Fibroblast of pulmonary artery (primary cell): ENCODE results near the gene OR2H1.
"Not testable (repeated sequence)": the region's sequence is repeated elsewhere in the genome, so short reads cannot be mapped to it uniquely, and the experiment has no call there.

ENCODE experiments used
- DNase-seq: peaks from one replicate; pipeline ENCODE4 v3.0.0-alpha.2; 2010; ENCODE audit warnings: low read depth
- H3K4me3 ChIP-seq: replicated peaks from 2 replicates; pipeline ENCODE4 v1.5.1; 2011; ENCODE audit warnings: low read depth, mild to moderate bottlenecking, control low read depth, low read length, moderate library complexity
- TF ChIP-seq, protein P1 (sequence below): IDR thresholded peaks from 2 replicates; pipeline ENCODE4 v1.5.1; 2011; ENCODE audit warnings: mild to moderate bottlenecking, control low read depth, low read length, inconsistent platforms; ENCODE audit errors: missing control alignments

The OR2H1 gene

DNA sequence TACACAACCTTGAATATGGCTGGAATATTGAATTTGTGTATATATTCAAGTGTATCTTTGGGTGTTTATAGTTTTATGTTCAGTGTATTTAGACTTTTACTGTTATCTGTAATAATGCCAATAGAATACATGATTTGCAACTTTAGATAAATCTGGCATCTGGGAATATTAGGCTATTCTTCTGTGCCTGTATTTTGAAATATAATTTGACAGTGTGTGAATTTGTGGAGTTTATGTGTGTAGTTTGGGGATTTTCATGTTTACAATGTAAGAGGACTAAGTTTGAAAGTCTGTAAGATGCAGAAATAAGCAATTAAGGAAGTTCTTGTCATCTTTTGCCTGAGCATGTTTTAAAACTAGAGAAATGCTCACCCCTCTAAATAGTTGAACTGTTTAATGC is 17.9 kb upstream of the OR2H1 start, which contains the start of gene OR10C1:
OR10C1 (plus strand) TSS at position 301 of the 400 bp plus-strand sequence. CDS start 710 bp downstream, outside the sequence.
- no peak for DNase-seq
- TF ChIP-seq, protein P1, sequence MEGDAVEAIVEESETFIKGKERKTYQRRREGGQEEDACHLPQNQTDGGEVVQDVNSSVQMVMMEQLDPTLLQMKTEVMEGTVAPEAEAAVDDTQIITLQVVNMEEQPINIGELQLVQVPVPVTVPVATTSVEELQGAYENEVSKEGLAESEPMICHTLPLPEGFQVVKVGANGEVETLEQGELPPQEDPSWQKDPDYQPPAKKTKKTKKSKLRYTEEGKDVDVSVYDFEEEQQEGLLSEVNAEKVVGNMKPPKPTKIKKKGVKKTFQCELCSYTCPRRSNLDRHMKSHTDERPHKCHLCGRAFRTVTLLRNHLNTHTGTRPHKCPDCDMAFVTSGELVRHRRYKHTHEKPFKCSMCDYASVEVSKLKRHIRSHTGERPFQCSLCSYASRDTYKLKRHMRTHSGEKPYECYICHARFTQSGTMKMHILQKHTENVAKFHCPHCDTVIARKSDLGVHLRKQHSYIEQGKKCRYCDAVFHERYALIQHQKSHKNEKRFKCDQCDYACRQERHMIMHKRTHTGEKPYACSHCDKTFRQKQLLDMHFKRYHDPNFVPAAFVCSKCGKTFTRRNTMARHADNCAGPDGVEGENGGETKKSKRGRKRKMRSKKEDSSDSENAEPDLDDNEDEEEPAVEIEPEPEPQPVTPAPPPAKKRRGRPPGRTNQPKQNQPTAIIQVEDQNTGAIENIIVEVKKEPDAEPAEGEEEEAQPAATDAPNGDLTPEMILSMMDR, result no peak
- H3K4me3 ChIP-seq, result no peak within 1 kb of the TSS

DNA sequence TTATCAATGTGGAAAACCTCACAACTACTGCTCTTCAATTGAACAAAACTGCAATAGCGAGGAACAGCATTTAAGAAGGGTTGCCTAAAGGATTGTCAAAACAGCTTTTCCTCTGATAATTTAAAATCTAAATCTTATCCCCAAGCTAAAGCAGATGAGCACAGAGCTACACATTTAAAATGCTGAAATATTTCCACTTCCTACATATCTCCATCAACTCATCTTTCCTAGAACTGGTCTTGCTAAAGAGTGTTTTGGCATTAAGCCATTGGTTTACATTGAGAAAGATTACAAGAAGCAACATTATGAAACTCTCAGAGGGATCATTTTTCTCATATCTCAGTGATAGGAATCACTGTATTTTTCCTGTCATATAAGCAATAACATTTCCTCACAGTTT is 14.2 kb upstream of the OR2H1 start:
- no peak for DNase-seq
- no peak overlapping the region for H3K4me3 ChIP-seq
- TF ChIP-seq, protein P1, result no peak

DNA sequence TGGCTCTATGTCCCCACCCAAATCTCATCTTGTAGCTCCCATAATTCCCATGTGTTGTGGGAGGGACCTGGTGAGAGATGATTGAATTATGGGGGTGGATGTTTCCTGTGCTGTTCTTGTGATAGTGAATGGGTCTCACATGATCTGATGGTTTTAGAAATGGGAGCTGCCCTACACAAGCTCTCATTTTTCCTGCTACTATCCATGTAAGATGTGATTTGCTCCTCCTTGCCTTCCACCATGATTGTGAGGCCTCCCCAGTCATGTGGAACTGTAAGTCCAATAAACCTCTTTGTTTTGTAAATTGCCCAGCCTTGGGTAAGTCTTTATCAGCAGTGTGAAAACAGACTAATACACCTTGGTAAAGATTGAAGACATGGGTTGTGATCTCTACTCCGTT is 12.9 kb upstream of the OR2H1 start:
- H3K4me3 ChIP-seq, DNase-seq: not testable (repeated sequence)

DNA sequence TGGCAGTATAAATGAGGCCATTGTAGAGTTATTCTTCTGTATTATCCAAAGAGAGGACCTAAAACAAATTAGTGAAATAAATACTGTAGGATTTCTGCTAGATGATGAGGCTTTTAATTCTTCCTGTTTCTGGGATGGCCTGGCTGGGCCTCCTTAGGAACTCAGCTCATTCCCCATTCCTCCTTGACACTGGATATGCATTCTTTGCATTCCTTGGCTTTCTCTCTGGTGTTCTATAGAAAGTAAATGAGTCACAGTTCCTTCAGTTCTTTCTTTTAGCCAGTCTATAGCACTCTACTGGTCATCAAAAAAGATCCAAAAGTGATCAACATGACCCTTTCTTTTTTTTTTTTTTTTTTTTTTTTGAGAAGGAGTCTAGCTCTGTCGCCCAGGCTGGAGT is 9.3 kb upstream of the OR2H1 start:
- DNase-seq, result no peak
- TF ChIP-seq, protein P1, result no peak
- no peak overlapping the region for H3K4me3 ChIP-seq

DNA sequence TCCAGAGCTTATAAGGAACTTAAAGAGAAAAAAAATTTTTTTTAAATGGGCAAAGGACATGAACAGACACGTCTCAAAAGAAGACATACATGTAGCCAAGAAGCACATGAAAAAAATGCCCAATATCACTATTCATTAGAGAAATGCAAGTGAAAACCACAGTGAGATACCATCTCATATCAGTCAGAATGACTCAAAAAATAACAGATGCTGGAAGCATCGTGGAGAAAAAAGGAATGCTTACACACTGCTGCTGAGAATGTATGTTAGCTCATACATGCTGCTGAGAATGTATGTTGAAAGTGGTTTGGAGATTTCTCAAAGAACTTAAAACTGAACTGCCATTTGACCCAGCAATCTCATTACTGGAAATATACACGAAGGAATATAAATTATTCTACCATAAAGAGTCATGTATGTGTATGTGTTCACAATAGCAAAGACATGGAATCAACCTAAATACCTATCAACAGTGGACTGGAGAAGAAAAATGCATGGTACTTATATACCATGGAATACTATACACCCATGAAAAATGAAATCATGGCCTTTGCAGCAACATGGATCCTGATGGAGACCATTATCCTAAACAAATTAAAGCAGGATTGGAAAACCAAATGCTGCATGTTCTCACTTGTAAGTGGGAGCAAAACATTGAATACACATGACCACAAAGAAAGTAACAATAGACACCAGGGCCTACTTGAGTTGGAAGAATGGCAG is 5.3 kb upstream of the OR2H1 start:
- TF ChIP-seq, protein P1, result no peak
- no peak overlapping the region for H3K4me3 ChIP-seq
- DNase-seq, result no peak

DNA sequence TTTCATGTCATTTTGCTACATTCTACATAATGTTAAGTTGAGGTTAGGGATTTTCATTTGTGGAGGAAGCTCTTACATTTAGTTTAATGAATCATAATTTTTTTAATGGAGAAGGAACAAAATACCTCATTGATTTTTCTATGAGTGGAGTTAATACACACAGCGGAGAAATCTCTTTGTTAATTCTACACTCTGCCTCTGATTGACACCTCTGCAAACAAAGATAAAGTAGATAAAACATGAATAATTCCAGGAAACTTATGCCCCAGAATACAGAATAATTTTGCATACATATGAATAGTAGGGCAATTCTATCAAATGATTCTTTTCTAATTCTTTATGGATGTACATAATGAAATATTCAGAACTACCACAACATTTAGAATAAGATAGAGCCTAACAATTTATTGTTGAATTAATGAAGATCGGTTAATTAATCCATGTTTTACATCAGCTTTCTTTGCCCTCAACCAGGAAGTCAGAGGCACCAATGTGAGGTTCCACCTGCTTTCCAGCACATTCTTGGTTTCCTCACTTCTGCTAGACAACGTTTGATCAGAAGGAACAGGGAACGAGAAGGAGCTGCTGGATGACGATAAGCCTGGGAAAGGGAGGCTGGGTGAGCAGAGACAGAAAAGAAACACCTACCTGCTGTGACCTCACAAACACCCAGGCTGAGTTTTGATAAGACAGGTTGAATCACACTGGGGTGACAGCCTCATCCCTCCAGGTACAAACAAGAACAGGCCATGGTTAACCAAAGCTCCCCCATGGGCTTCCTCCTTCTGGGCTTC is 4.3 kb downstream of the OR2H1 start:
- no peak for DNase-seq
- no peak overlapping the region for H3K4me3 ChIP-seq
- TF ChIP-seq, protein P1, result no peak

DNA sequence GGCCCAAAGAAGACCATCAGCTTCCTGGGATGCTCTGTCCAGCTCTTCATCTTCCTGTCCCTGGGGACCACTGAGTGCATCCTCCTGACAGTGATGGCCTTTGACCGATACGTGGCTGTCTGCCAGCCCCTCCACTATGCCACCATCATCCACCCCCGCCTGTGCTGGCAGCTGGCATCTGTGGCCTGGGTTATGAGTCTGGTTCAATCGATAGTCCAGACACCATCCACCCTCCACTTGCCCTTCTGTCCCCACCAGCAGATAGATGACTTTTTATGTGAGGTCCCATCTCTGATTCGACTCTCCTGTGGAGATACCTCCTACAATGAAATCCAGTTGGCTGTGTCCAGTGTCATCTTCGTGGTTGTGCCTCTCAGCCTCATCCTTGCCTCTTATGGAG is 5.1 kb downstream of the OR2H1 start:
- TF ChIP-seq, protein P1, result no peak
- no peak for DNase-seq
- no peak overlapping the region for H3K4me3 ChIP-seq
